ENCODE results near the gene GAREM2.

GRCh38 chr2:26203906-26204305 lies 31.0 kb downstream of the GAREM2 start:
- TF ChIP-seq, protein P1, sequence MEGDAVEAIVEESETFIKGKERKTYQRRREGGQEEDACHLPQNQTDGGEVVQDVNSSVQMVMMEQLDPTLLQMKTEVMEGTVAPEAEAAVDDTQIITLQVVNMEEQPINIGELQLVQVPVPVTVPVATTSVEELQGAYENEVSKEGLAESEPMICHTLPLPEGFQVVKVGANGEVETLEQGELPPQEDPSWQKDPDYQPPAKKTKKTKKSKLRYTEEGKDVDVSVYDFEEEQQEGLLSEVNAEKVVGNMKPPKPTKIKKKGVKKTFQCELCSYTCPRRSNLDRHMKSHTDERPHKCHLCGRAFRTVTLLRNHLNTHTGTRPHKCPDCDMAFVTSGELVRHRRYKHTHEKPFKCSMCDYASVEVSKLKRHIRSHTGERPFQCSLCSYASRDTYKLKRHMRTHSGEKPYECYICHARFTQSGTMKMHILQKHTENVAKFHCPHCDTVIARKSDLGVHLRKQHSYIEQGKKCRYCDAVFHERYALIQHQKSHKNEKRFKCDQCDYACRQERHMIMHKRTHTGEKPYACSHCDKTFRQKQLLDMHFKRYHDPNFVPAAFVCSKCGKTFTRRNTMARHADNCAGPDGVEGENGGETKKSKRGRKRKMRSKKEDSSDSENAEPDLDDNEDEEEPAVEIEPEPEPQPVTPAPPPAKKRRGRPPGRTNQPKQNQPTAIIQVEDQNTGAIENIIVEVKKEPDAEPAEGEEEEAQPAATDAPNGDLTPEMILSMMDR (IDR thresholded peaks at IDR 0.05), result no peak
- no peak for TF ChIP-seq POLR2A (IDR thresholded peaks at IDR 0.05)

Measured in thyroid gland (tissue), 4 donors.